Measurements from ENCODE around the gene MORN1.

DNA sequence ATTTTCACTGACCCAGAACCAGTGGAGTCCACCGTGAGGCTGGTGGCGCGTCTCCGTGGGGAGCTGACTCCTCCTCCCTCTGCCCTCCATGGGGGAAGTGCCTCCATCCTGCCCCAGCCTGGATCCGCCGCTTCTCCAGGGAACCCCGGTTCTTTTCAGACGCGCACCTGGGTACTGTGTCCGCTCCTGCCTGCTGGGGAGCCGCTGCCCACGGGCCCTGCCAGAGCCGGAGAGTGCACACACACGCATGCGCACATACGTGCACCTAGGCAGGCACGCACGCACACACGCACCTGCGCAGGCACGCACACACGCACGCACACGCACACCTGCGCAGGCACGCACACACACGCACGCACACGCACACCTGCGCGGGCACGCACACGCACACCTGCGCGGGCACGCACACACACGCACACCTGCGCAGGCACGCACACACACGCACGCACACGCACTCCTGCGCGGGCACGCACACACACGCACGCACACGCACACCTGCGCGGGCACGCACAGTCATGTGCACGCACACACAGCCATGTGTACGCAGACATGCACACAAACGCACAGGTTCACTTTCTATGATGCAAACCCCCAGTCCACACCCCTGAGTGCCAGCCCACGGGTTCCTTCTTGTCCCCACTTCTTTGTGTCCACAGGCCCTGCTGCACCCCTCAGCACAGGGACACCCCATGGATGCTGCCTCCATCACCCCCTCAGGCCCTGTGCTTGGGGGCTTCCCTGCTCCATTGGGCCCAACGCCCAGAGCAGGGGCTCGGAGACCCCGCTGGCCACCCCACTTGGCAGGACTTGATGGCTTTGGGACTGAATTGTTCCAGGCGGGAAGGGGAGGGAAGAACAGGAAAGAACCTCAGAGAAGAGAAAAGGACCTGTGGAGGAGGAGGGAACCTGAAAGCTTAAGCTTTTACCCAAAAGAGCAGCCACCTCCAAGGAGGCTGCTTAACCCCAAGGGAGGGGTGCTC, 42.7 kb downstream of the MORN1 start:
- TF ChIP-seq, protein P1, sequence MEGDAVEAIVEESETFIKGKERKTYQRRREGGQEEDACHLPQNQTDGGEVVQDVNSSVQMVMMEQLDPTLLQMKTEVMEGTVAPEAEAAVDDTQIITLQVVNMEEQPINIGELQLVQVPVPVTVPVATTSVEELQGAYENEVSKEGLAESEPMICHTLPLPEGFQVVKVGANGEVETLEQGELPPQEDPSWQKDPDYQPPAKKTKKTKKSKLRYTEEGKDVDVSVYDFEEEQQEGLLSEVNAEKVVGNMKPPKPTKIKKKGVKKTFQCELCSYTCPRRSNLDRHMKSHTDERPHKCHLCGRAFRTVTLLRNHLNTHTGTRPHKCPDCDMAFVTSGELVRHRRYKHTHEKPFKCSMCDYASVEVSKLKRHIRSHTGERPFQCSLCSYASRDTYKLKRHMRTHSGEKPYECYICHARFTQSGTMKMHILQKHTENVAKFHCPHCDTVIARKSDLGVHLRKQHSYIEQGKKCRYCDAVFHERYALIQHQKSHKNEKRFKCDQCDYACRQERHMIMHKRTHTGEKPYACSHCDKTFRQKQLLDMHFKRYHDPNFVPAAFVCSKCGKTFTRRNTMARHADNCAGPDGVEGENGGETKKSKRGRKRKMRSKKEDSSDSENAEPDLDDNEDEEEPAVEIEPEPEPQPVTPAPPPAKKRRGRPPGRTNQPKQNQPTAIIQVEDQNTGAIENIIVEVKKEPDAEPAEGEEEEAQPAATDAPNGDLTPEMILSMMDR (IDR thresholded peaks at IDR 0.05 in 8 of 11, conservative IDR thresholded peaks at IDR 0.05 in 3 of 11) = no peak
- TF ChIP-seq POLR2A (IDR thresholded peaks at IDR 0.05) = no peak
